MCF 10A (cell line): ENCODE data around the gene OR2H2. TPM values are rescaled to one million over a fixed set of nuclear protein-coding genes. Genes with fewer than 3 reads are reported as not detected.

Experiments used
- BruUV-seq: library from RNA; stranded (reverse); fragments of 400-500 nt; replicated peaks from 2 replicates; lab custom pipeline; 2021; lab: Mats Ljungman, UMichigan
- CTCF ChIA-PET: fragments of 300-600 bp; sonication (Branson Sonifier 250); formaldehyde crosslinking; extraction: SDS; loops from one replicate; lab custom pipeline; 2021; ENCODE audit warnings: antibody characterized with exemption, inconsistent platforms; lab: Yijun Ruan, JAX
- POLR2A ChIA-PET: fragments of 300-600, 350-650 bp; sonication (Branson Sonifier 250); formaldehyde crosslinking; extraction: SDS; loops from one replicate; lab custom pipeline; 2020; ENCODE audit warnings: antibody characterized with exemption, inconsistent platforms; lab: Yijun Ruan, JAX
- DNase-seq: peaks from one replicate; pipeline ENCODE4 v3.0.0-alpha.2; 2018; ENCODE audit not compliant: unreplicated experiment
- H3K27ac Mint-ChIP-seq: one replicate; pipeline ENCODE4 v1.8.0; 2022; ENCODE audit warnings: mild to moderate bottlenecking, low read depth, mixed read lengths; ENCODE audit not compliant: unreplicated experiment
- H3K27me3 Mint-ChIP-seq: one replicate; pipeline ENCODE4 v1.8.0; 2022; ENCODE audit warnings: mixed read lengths; ENCODE audit not compliant: insufficient read depth, unreplicated experiment
- H3K36me3 Mint-ChIP-seq: one replicate; pipeline ENCODE4 v1.8.0; 2022; ENCODE audit warnings: mild to moderate bottlenecking, moderate library complexity, mixed read lengths; ENCODE audit not compliant: insufficient read depth, unreplicated experiment
- H3K4me1 Mint-ChIP-seq: one replicate; pipeline ENCODE4 v1.8.0; 2022; ENCODE audit warnings: mixed read lengths; ENCODE audit not compliant: insufficient read depth, unreplicated experiment
- H3K4me3 Mint-ChIP-seq: one replicate; pipeline ENCODE4 v1.8.0; 2022; ENCODE audit warnings: mild to moderate bottlenecking, moderate library complexity, mixed read lengths; ENCODE audit not compliant: unreplicated experiment
- H3K9me3 Mint-ChIP-seq: one replicate; pipeline ENCODE4 v1.8.0; 2022; ENCODE audit warnings: mixed read lengths; ENCODE audit not compliant: unreplicated experiment
- CTCF ChIP-seq: fragments of 200-600 bp; IDR thresholded peaks from one replicate; pipeline ENCODE4 v1.8.0; 2022; ENCODE audit warnings: antibody characterized with exemption, mild to moderate bottlenecking; ENCODE audit not compliant: unreplicated experiment
- intact Hi-C: fragments of 100-400 bp; cut with micrococcal nuclease; formaldehyde crosslinking; loops from 2 replicates; pipeline ENCODE4 v1.14.1; 2022
- total RNA-seq: library from RNA; stranded (reverse); gene quantifications from 2 replicates; pipeline ENCODE4 v1.2.3, GENCODE V29; 2022

The OR2H2 gene
- total RNA-seq, 1 experiment from 2014 or later = not detected

GRCh38 chr6:29617782-29618554, 33.0 kb downstream of the OR2H2 start:
- Mint-ChIP-seq H3K27ac (no peak overlapping the region), H3K4me3 (no peak overlapping the region), H3K27me3 (no peaks in the 10 kb centered on the region), H3K36me3 (peaks cover 52% of the 10 kb centered on the region), H3K4me1 (no peaks in the 10 kb centered on the region), H3K9me3 (no peaks in the 10 kb centered on the region)
- ChIA-PET POLR2A (no interaction called here), CTCF (interaction anchor here (0.6 to 1.1 kb wide), 3 partner anchors 11 to 198 kb away, joined by 4 to 6 read pairs (median 4); no protein-coding TSS in a partner anchor)
- TF ChIP-seq CTCF = no peak
- no peak for DNase-seq
- no TSS peak for BruUV-seq
- intact Hi-C loops = no loop called here

GRCh38 chr6:29619578-29620160, 34.7 kb downstream of the OR2H2 start:
- intact Hi-C loops = no loop called here
- Mint-ChIP-seq H3K36me3 (peaks cover 42% of the 10 kb centered on the region), H3K4me3 (no peak overlapping the region), H3K27ac (no peak overlapping the region), H3K4me1 (no peaks in the 10 kb centered on the region), H3K9me3 (no peaks in the 10 kb centered on the region), H3K27me3 (no peaks in the 10 kb centered on the region)
- DNase-seq = no peak
- ChIA-PET POLR2A (no interaction called here), CTCF (no interaction called here)
- no peak for TF ChIP-seq CTCF
- BruUV-seq = no TSS peak

GRCh38 chr6:29620630-29621029, 35.7 kb downstream of the OR2H2 start:
- Mint-ChIP-seq H3K4me3 (no peak overlapping the region), H3K9me3 (no peaks in the 10 kb centered on the region), H3K27me3 (no peaks in the 10 kb centered on the region), H3K36me3 (peaks cover 36% of the 10 kb centered on the region), H3K4me1 (peaks cover 5% of the 10 kb centered on the region), H3K27ac (no peak overlapping the region)
- POLR2A ChIA-PET = no interaction called here
- CTCF ChIA-PET = no interaction called here
- TF ChIP-seq CTCF = no peak
- no TSS peak for BruUV-seq
- DNase-seq = no peak
- intact Hi-C loops = no loop called here

GRCh38 chr6:29624520-29624961, 39.6 kb downstream of the OR2H2 start:
- Mint-ChIP-seq H3K27me3 (no peaks in the 10 kb centered on the region), H3K4me3 (no peak overlapping the region), H3K27ac (no peak overlapping the region), H3K4me1 (peaks cover 16% of the 10 kb centered on the region), H3K9me3 (no peaks in the 10 kb centered on the region), H3K36me3 (peaks cover 33% of the 10 kb centered on the region)
- BruUV-seq = no TSS peak
- POLR2A ChIA-PET = no interaction called here
- DNase-seq = no peak
- intact Hi-C loops = no loop called here
- no peak for TF ChIP-seq CTCF
- CTCF ChIA-PET = interaction anchor here (0.9 to 1.0 kb wide), 2 partner anchors 29 to 72 kb away, joined by 3 to 5 read pairs; no protein-coding TSS in a partner anchor
